IMR-90 (cell line): ENCODE data around the gene PSMD9. TPM values are rescaled to one million over a fixed set of nuclear protein-coding genes. Genes with fewer than 3 reads are reported as not detected.

ENCODE experiments used
- ATAC-seq: fragments of 200-7000 bp; cut with Tn5 transposase; 2 replicates; pipeline ENCODE4 v1.9.1; 2020; ENCODE audit warnings: low read depth, mild to moderate bottlenecking, moderate library complexity
- BruUV-seq: library from RNA; stranded (reverse); fragments of 400-500 nt; replicated peaks from 2 replicates; lab custom pipeline; 2021; lab: Mats Ljungman, UMichigan
- CTCF ChIA-PET: fragments of 300-600 bp; formaldehyde crosslinking; extraction: SDS; loops from one replicate; lab custom pipeline; 2021; ENCODE audit warnings: antibody characterized with exemption; lab: Yijun Ruan, JAX
- POLR2A ChIA-PET: fragments of 300-600 bp; sonication (Branson Sonifier 250); formaldehyde crosslinking; loops from one replicate; lab custom pipeline; 2022; ENCODE audit warnings: antibody characterized with exemption; ENCODE audit not compliant: unreplicated experiment; lab: Charles Lee
- DNase-seq: peaks from one replicate; pipeline ENCODE4 v3.0.0; 2013
- H2AFZ ChIP-seq: replicated peaks from 2 replicates; pipeline ENCODE3; 2013; ENCODE audit warnings: low read length, mild to moderate bottlenecking; ENCODE audit not compliant: poor library complexity
- H2AK5ac ChIP-seq: 2 replicates; pipeline ENCODE4 v1.6.1; 2013; ENCODE audit warnings: low read depth, low read length, inconsistent platforms
- H2AK9ac ChIP-seq: replicated peaks from 2 replicates; pipeline ENCODE3; 2013; ENCODE audit warnings: mild to moderate bottlenecking, low read depth, low read length, moderate library complexity; ENCODE audit not compliant: poor library complexity
- H2BK120ac ChIP-seq: 2 replicates; pipeline ENCODE4 v1.6.1; 2013; ENCODE audit warnings: low read depth, low read length, inconsistent platforms
- H2BK15ac ChIP-seq: 3 replicates; pipeline ENCODE4 v1.6.1; 2013; ENCODE audit warnings: low read depth, low read length, inconsistent platforms
- H2BK20ac ChIP-seq: 2 replicates; pipeline ENCODE4 v1.6.1; 2013; ENCODE audit warnings: low read depth, mild to moderate bottlenecking, inconsistent platforms, low read length, moderate library complexity
- H2BK5ac ChIP-seq: 2 replicates; pipeline ENCODE4 v1.6.1; 2013; ENCODE audit warnings: mild to moderate bottlenecking, low read depth, low read length, inconsistent platforms; ENCODE audit not compliant: poor library complexity, severe bottlenecking
- H3K14ac ChIP-seq: replicated peaks from 2 replicates; pipeline ENCODE4 v1.6.1; 2013; ENCODE audit warnings: low read depth, low read length, inconsistent platforms
- H3K18ac ChIP-seq: 2 replicates; pipeline ENCODE4 v1.6.1; 2013; ENCODE audit warnings: low read depth, low read length, control low read depth
- H3K23ac ChIP-seq: 2 replicates; pipeline ENCODE4 v1.6.1; 2013; ENCODE audit warnings: low read depth, low read length, inconsistent platforms
- H3K27ac ChIP-seq: 2 replicates; pipeline ENCODE4 v1.5.1; 2013; ENCODE audit warnings: mild to moderate bottlenecking, control low read depth, low read length; ENCODE audit not compliant: insufficient read depth
- H3K27me3 ChIP-seq: 2 replicates; pipeline ENCODE4 v1.6.1; 2013; ENCODE audit warnings: low read length; ENCODE audit not compliant: control insufficient read depth, insufficient read depth
- H3K36me3 ChIP-seq: 2 replicates; pipeline ENCODE4 v1.6.1; 2013; ENCODE audit warnings: low read length, mixed read lengths; ENCODE audit not compliant: control insufficient read depth, insufficient read depth
- H3K4ac ChIP-seq: 2 replicates; pipeline ENCODE4 v1.6.1; 2013; ENCODE audit warnings: low read depth, low read length, inconsistent platforms
- H3K4me1 ChIP-seq: 2 replicates; pipeline ENCODE4 v1.6.1; 2013; ENCODE audit warnings: low read length, mixed read lengths; ENCODE audit not compliant: control insufficient read depth, insufficient read depth
- H3K4me2 ChIP-seq: 2 replicates; pipeline ENCODE4 v1.6.1; 2013; ENCODE audit warnings: low read depth, mild to moderate bottlenecking, control low read depth, low read length, moderate library complexity
- H3K4me3 ChIP-seq: 2 replicates; pipeline ENCODE4 v1.5.1; 2013; ENCODE audit warnings: low read depth, mild to moderate bottlenecking, control low read depth, low read length, moderate library complexity; ENCODE audit not compliant: insufficient read depth
- H3K56ac ChIP-seq: 2 replicates; pipeline ENCODE4 v1.6.1; 2013; ENCODE audit warnings: low read length, inconsistent platforms; ENCODE audit not compliant: insufficient read depth; ENCODE audit errors: extremely low read depth
- H3K79me1 ChIP-seq, 2 experiments: 2 replicates each; pipeline ENCODE4 v1.6.1; 2013; ENCODE audit warnings: low read length in 2 of 2, inconsistent platforms in 1 of 2, low read depth in 1 of 2
- H3K9ac ChIP-seq: 2 replicates; pipeline ENCODE4 v1.6.1; 2013; ENCODE audit warnings: low read depth, low read length, control low read depth
- H3K9me1 ChIP-seq: 2 replicates; pipeline ENCODE4 v1.6.1; 2013; ENCODE audit warnings: low read length, inconsistent platforms; ENCODE audit not compliant: insufficient read depth
- H3K9me3 ChIP-seq: 2 replicates; pipeline ENCODE4 v1.6.1; 2013; ENCODE audit warnings: low read length; ENCODE audit not compliant: control insufficient read depth, insufficient read depth
- H4K20me1 ChIP-seq: 2 replicates; pipeline ENCODE4 v1.6.1; 2013; ENCODE audit warnings: low read length, inconsistent platforms; ENCODE audit not compliant: insufficient read depth
- H4K5ac ChIP-seq: 2 replicates; pipeline ENCODE4 v1.6.1; 2013; ENCODE audit warnings: mild to moderate bottlenecking, low read depth, low read length, control low read depth
- H4K8ac ChIP-seq, 2 experiments: 2 replicates each; pipeline ENCODE4 v1.6.1; 2013; ENCODE audit warnings: low read depth in 2 of 2, low read length in 2 of 2, control low read depth in 1 of 2, inconsistent platforms in 1 of 2
- H4K91ac ChIP-seq: 2 replicates; pipeline ENCODE4 v1.6.1; 2013; ENCODE audit warnings: low read depth, low read length, inconsistent platforms; ENCODE audit not compliant: insufficient read depth
- CEBPB ChIP-seq: IDR thresholded peaks from 2 replicates; pipeline ENCODE4 v1.6.1; 2012; ENCODE audit warnings: low read depth, low read length, improper control_type of control experiment
- FOS ChIP-seq: fragments of 150-350 bp; IDR thresholded peaks from 2 replicates; pipeline ENCODE4 v1.6.1; 2016; ENCODE audit warnings: low read depth, low read length
- MAFK ChIP-seq: IDR thresholded peaks from 2 replicates; pipeline ENCODE4 v1.6.1; 2012; ENCODE audit warnings: low read depth, low read length, improper control_type of control experiment
- RFX5 ChIP-seq: IDR thresholded peaks from 2 replicates; pipeline ENCODE4 v1.8.0; 2012; ENCODE audit warnings: low read depth, mild to moderate bottlenecking, low read length, moderate library complexity
- USF2 ChIP-seq: fragments of 150-350 bp; IDR thresholded peaks from 2 replicates; pipeline ENCODE4 v1.6.1; 2017; ENCODE audit warnings: mild to moderate bottlenecking, antibody characterized with exemption, low read length, low read depth
- WGBS, 2 experiments: methylation state at CpG; one replicate each; pipeline versions ENCODE4 v1.1.5 to v1.1.7; 2013; ENCODE audit warnings: missing lambda C conversion rate in 2 of 2; ENCODE audit not compliant: insufficient read length in 1 of 2; ENCODE audit errors: extremely low coverage in 2 of 2; 5-methylcytosine and 5-hydroxymethylcytosine counted together
- dilution Hi-C: fragments of 300-500 bp; cut with HindIII; formaldehyde crosslinking; loops from one replicate; pipeline ENCODE4 v1.14.3; 2018; ENCODE audit warnings: low sequenced_read_pairs; ENCODE audit not compliant: unreplicated experiment
- in situ Hi-C: fragments of 300-500 bp; cut with MboI; formaldehyde crosslinking; loops from 3 replicates; pipeline ENCODE4 v1.14.3; 2019; ENCODE audit warnings: low sequenced_read_pairs, inconsistent platforms, mixed read lengths
- intact Hi-C: fragments of 100-400 bp; cut with micrococcal nuclease; formaldehyde crosslinking; loops from 2 replicates; pipeline ENCODE4 v1.10.0; 2022
- polyA plus RNA-seq, 3 experiments: library from polyadenylated mRNA; depleted of rRNA; stranded (reverse); fragments of >200 nt; gene quantifications; 2 replicates each; pipeline ENCODE4 v1.2.3, GENCODE V29; 2012; ENCODE audit warnings: low replicate concordance in 1 of 3
- total RNA-seq: library from RNA; depleted of rRNA; stranded (reverse); fragments of >200 nt; gene quantifications from 2 replicates; pipeline ENCODE4 v1.2.3, GENCODE V29; 2012

The PSMD9 gene
- total and polyA plus RNA-seq, 2 of the 4 experiments (the other 2 are of a cell fraction): 135 to 142 TPM

- Histone ChIP-seq H2BK15ac (no peak overlapping the region), H4K91ac (no peak overlapping the region), H2AK5ac (no peak overlapping the region), H3K9ac (no peak overlapping the region), H4K20me1 (no peaks in the 10 kb centered on the region; the same call in 1 of the 2 replicates), H3K14ac (no peak overlapping the region), H2AK9ac (no peak overlapping the region), H3K36me3 (peaks cover 34% of the 10 kb centered on the region), H3K4me2 (no peak overlapping the region), H4K5ac (no peak overlapping the region), H3K4ac (no peak overlapping the region), H3K27me3 (no peaks in the 10 kb centered on the region), H3K9me3 (no peaks in the 10 kb centered on the region), H2AFZ (no peak overlapping the region), H3K79me1 (peaks cover 9 to 26% of the 10 kb centered on the region in 2 experiments; a peak in 3 of 4 replicates), H3K4me3 (no peak overlapping the region), H3K4me1 (peaks cover 9% of the 10 kb centered on the region), H3K56ac (no peak overlapping the region), H3K18ac (no peak overlapping the region), H4K8ac (no peak overlapping the region), H2BK120ac (no peak overlapping the region), H2BK20ac (no peak overlapping the region), H2BK5ac (peak overlapping the region; percentile 12), H3K9me1 (no peaks in the 10 kb centered on the region), H3K27ac (no peak overlapping the region), H3K23ac (no peak overlapping the region)
- no TSS peak for BruUV-seq
- peak; percentile 58 for ATAC-seq
- CTCF ChIA-PET: interaction anchor here (0.8 kb wide), 2 partner anchors 47 to 275 kb away, joined by 3 read pairs; no protein-coding TSS in a partner anchor
- POLR2A ChIA-PET: no interaction called here
- TF ChIP-seq CEBPB (0 out of 2 replicates have a peak, but pooled peaks have one; percentile 35), MAFK (no peak), RFX5 (no peak), FOS (no peak), USF2 (no peak)
- WGBS, 2 experiments: 80% methylated on average over 1 of the region's 5 CpGs; no CpG with 5 or more reads in 1 of the 2 experiments
- intact Hi-C loops (loop anchor here (2.0 kb wide), 1 partner anchor 207 kb away; no protein-coding TSS in a partner anchor), dilution Hi-C loops (no loop called here), in situ Hi-C loops (no loop called here)
- DNase-seq: peak; percentile 68
Observed at GRCh38 chr12:121915841-121916321, 27.3 kb downstream of the PSMD9 start.
